H1 (cell line): ENCODE measurements around the gene DCDC2. TPM values are rescaled to one million over a fixed set of nuclear protein-coding genes. Genes with fewer than 3 reads are reported as not detected.

Experiments
- CTCF ChIA-PET: fragments of 300-600 bp; sonication (Branson Sonifier 250); formaldehyde crosslinking; loops from one replicate; lab custom pipeline; 2021; ENCODE audit not compliant: partially characterized antibody; lab: Charles Lee
- POLR2A ChIA-PET: fragments of 300-600 bp; sonication (Branson Sonifier 250); formaldehyde crosslinking; loops from one replicate; lab custom pipeline; 2021; ENCODE audit warnings: inconsistent platforms; ENCODE audit not compliant: partially characterized antibody; lab: Charles Lee
- DNase-seq, 2 experiments: peaks; one replicate each; pipeline versions ENCODE4 v3.0.0 to v3.0.0-alpha.2; 2010 to 2022; ENCODE audit warnings: low spot score in 2 of 2, low read depth in 1 of 2, mixed read lengths in 1 of 2
- FAIRE-seq: peaks from 2 replicates; lab custom pipeline; 2011; peaks lifted over from hg19 to GRCh38; lab: Jason Lieb, UNC
- H2AFZ ChIP-seq: 2 replicates; pipeline ENCODE4 v1.8.1; 2012; ENCODE audit warnings: low read length, inconsistent platforms
- H2AK5ac ChIP-seq: 2 replicates; pipeline ENCODE4 v1.6.1; 2013; ENCODE audit warnings: low read depth, low read length
- H2BK120ac ChIP-seq: replicated peaks from 2 replicates; pipeline ENCODE3; 2013; ENCODE audit warnings: low read depth, low read length, inconsistent platforms
- H2BK12ac ChIP-seq: 2 replicates; pipeline ENCODE4 v1.6.1; 2013; ENCODE audit warnings: low read depth, low read length
- H2BK15ac ChIP-seq: 2 replicates; pipeline ENCODE4 v1.6.1; 2013; ENCODE audit warnings: low read length
- H2BK20ac ChIP-seq: 2 replicates; pipeline ENCODE4 v1.6.1; 2013; ENCODE audit warnings: low read length
- H2BK5ac ChIP-seq: 2 replicates; pipeline ENCODE4 v1.6.1; 2013; ENCODE audit warnings: low read depth, low read length
- H3K14ac ChIP-seq: 2 replicates; pipeline ENCODE4 v1.6.1; 2013; ENCODE audit warnings: inconsistent platforms; ENCODE audit not compliant: insufficient read length
- H3K18ac ChIP-seq: 2 replicates; pipeline ENCODE4 v1.6.1; 2013; ENCODE audit warnings: low read length; ENCODE audit errors: extremely low read depth
- H3K23ac ChIP-seq: 2 replicates; pipeline ENCODE4 v1.6.1; 2013; ENCODE audit warnings: inconsistent platforms; ENCODE audit not compliant: insufficient read length
- H3K23me2 ChIP-seq: 2 replicates; pipeline ENCODE4 v1.6.1; 2013; ENCODE audit warnings: low read depth, low read length
- H3K27ac ChIP-seq: 2 replicates; pipeline ENCODE4 v1.6.1; 2011; ENCODE audit warnings: low read depth, low read length, inconsistent platforms
- H3K27me3 ChIP-seq, 4 experiments: replicated peaks in 1 of 4; 1 replicate in 1 of 4; 2 replicates in 3 of 4; pipeline versions ENCODE4 v1.6.1 to v1.8.1; 2011 to 2013; ENCODE audit warnings: low read length in 3 of 4, mild to moderate bottlenecking in 3 of 4, inconsistent platforms in 2 of 4, mixed read lengths in 2 of 4, moderate library complexity in 1 of 4; ENCODE audit not compliant: control insufficient read depth in 3 of 4, insufficient read depth in 3 of 4; ENCODE audit errors: extremely low read depth in 1 of 4
- H3K36me3 ChIP-seq, 4 experiments: 2 replicates each; pipeline versions ENCODE4 v1.6.1 to v1.8.1; 2011 to 2013; ENCODE audit warnings: mild to moderate bottlenecking in 4 of 4, low read length in 3 of 4, moderate library complexity in 2 of 4, control low read depth in 1 of 4, inconsistent platforms in 1 of 4; ENCODE audit not compliant: insufficient read depth in 4 of 4, control insufficient read depth in 2 of 4
- H3K4ac ChIP-seq: replicated peaks from 2 replicates; pipeline ENCODE3; 2013; ENCODE audit warnings: low read length, low read depth, mixed read lengths, inconsistent platforms; ENCODE audit not compliant: insufficient read length
- H3K4me1 ChIP-seq, 4 experiments: replicated peaks in 1 of 4; 1 replicate in 1 of 4; 2 replicates in 3 of 4; pipeline versions ENCODE4 v1.6.1 to v1.8.1; 2011 to 2013; ENCODE audit warnings: low read length in 3 of 4, inconsistent platforms in 2 of 4, mixed read lengths in 1 of 4; ENCODE audit not compliant: insufficient read depth in 4 of 4, control insufficient read depth in 3 of 4
- H3K4me2 ChIP-seq, 2 experiments: 2 replicates each; pipeline versions ENCODE4 v1.6.1 to v1.8.1; 2011 to 2013; ENCODE audit warnings: low read depth in 2 of 2, low read length in 2 of 2, control low read depth in 1 of 2, inconsistent platforms in 1 of 2, mild to moderate bottlenecking in 1 of 2; ENCODE audit not compliant: insufficient read depth in 1 of 2
- H3K4me3 ChIP-seq, 4 experiments: fragments of 200-600, 300-600 bp in 1 of 4; sonication (generic), shearing (Covaris generic), sonication (Bioruptor Twin) in 1 of 4; 2 replicates each; pipeline versions ENCODE4 v1.5.1 to v1.8.1; 2011 to 2016; ENCODE audit warnings: low read length in 4 of 4, low read depth in 3 of 4, control low read depth in 2 of 4, inconsistent platforms in 2 of 4, mild to moderate bottlenecking in 2 of 4, mixed read lengths in 1 of 4, moderate library complexity in 1 of 4; ENCODE audit not compliant: insufficient read depth in 2 of 4; ENCODE audit errors: extremely low read depth in 1 of 4
- H3K56ac ChIP-seq: replicated peaks from 2 replicates; pipeline ENCODE3; 2013; ENCODE audit warnings: low read depth, mild to moderate bottlenecking, mixed read lengths, low read length, inconsistent platforms; ENCODE audit not compliant: insufficient read length
- H3K79me1 ChIP-seq: 2 replicates; pipeline ENCODE4 v1.6.1; 2013; ENCODE audit warnings: low read depth, low read length, control low read depth
- H3K79me2 ChIP-seq, 2 experiments: 2 replicates each; pipeline versions ENCODE4 v1.6.1 to v1.8.1; 2012 to 2013; ENCODE audit warnings: low read length in 2 of 2, mild to moderate bottlenecking in 2 of 2, inconsistent platforms in 1 of 2; ENCODE audit not compliant: insufficient read depth in 2 of 2, control insufficient read depth in 1 of 2
- H3K9ac ChIP-seq, 4 experiments: replicated peaks in 1 of 4; 1 replicate in 1 of 4; 2 replicates in 3 of 4; pipeline versions ENCODE4 v1.6.1 to v1.8.1; 2011 to 2013; ENCODE audit warnings: low read depth in 3 of 4, low read length in 3 of 4, control low read depth in 2 of 4, mild to moderate bottlenecking in 2 of 4, moderate library complexity in 2 of 4, inconsistent platforms in 1 of 4; ENCODE audit errors: extremely low read depth in 1 of 4
- H3K9me3 ChIP-seq, 2 experiments: 2 replicates each; pipeline versions ENCODE4 v1.6.1 to v1.8.1; 2012 to 2013; ENCODE audit warnings: mild to moderate bottlenecking in 2 of 2, moderate library complexity in 2 of 2, control low read depth in 1 of 2, inconsistent platforms in 1 of 2, low read depth in 1 of 2, low read length in 1 of 2, mixed read lengths in 1 of 2; ENCODE audit not compliant: insufficient read depth in 2 of 2
- H4K20me1 ChIP-seq, 2 experiments: replicated peaks in 1 of 2; 2 replicates each; pipeline versions ENCODE3 to v1.8.1; 2011 to 2013; ENCODE audit warnings: inconsistent platforms in 2 of 2, low read length in 2 of 2, mild to moderate bottlenecking in 1 of 2; ENCODE audit not compliant: insufficient read depth in 2 of 2, control insufficient read depth in 1 of 2
- H4K5ac ChIP-seq: 2 replicates; pipeline ENCODE4 v1.6.1; 2013; ENCODE audit warnings: low read length, low read depth, mixed read lengths, inconsistent platforms; ENCODE audit not compliant: insufficient read length
- H4K8ac ChIP-seq: 2 replicates; pipeline ENCODE4 v1.8.0; 2013; ENCODE audit warnings: mild to moderate bottlenecking, moderate library complexity, low read length, inconsistent platforms; ENCODE audit not compliant: insufficient read depth; ENCODE audit errors: extremely low read depth
- H4K91ac ChIP-seq: replicated peaks from 2 replicates; pipeline ENCODE3; 2013; ENCODE audit warnings: low read length, mixed read lengths, inconsistent platforms; ENCODE audit not compliant: insufficient read length
- RAD21 ChIP-seq, 2 experiments: IDR thresholded peaks in 1 of 2; conservative IDR thresholded peaks in 1 of 2; 2 replicates each; pipeline ENCODE4 v1.6.1; 2011; ENCODE audit warnings: low read depth in 2 of 2, low read length in 2 of 2, improper control_type of control experiment in 1 of 2, inconsistent platforms in 1 of 2, mild to moderate bottlenecking in 1 of 2, moderate library complexity in 1 of 2
- TEAD4 ChIP-seq: IDR thresholded peaks from 2 replicates; pipeline ENCODE4 v1.6.1; 2012; ENCODE audit warnings: low read depth, low read length, inconsistent platforms, mixed read lengths
- polyA plus RNA-seq, 7 experiments: library from polyadenylated mRNA; depleted of rRNA in 3 of 7; stranded (reverse) in 5 of 7; unstranded in 2 of 7; fragments of >200 nt in 5 of 7; fragments of 200-250 nt in 2 of 7; gene quantifications; 1 replicate in 5 of 7; 2 replicates in 1 of 7; 4 replicates in 1 of 7; pipeline versions ENCODE4 v1.2.1 to v1.2.3, GENCODE V29; 2011 to 2013; ENCODE audit warnings: missing spikeins in 2 of 7, mixed read lengths in 2 of 7
- total RNA-seq: library from RNA; stranded (reverse); fragmentation: NEBNext Ultra II Directional; extraction: Animal tissue kit (Norgen Biotek cat#: 25700); gene quantifications from 2 replicates; pipeline ENCODE4 v1.2.1, GENCODE V29; 2021

Gene DCDC2
- total and polyA plus RNA-seq, 2 of the 8 experiments (the other 6 are each of a cell fraction or from before 2014, with no cell fraction given) = 0.03 to 0.15 TPM

DNA sequence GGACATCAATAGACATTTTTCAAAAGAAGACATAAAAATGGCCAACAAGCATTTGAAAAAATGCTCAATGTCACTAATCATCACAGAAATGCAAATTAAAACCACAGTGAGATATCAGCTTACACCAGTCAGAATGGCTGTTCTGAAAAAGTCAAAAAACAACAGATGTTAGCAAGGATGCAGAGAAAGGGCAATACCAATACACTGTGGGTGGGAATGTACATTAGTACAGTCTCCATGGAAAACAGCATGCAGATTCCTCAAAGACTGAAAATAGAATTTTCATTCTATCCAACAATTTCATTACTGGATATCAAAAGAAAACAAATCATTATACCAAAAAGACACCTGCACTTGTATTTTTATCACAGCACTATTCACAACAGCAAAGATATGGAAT is 85.3 kb downstream of the DCDC2 start:
- TF ChIP-seq RAD21 (IDR thresholded peaks at IDR 0.05 in 1 of 2, conservative IDR thresholded peaks at IDR 0.05 in 1 of 2; ENCODE audit: low read depth in 2 of 2, low read length in 2 of 2) (no peak), TEAD4 (no peak)
- H3K27me3 ChIP-seq = no peaks in the 10 kb centered on the region; a peak in 1 of 7 replicates
- H2BK120ac ChIP-seq = no peak overlapping the region
- H4K91ac ChIP-seq = no peak overlapping the region
- no peak for FAIRE-seq
- H3K79me2 ChIP-seq = no peaks in the 10 kb centered on the region
- no peak overlapping the region for H3K56ac ChIP-seq
- ChIA-PET CTCF (interaction anchor here (1.0 to 3.5 kb wide), 6 partner anchors 9 to 551 kb away, joined by 3 to 27 read pairs (median 6); no protein-coding TSS in a partner anchor), POLR2A (no interaction called here)
- H3K4me2 ChIP-seq = no peak overlapping the region
- no peak overlapping the region for H3K4ac ChIP-seq
- no peak overlapping the region for H2BK12ac ChIP-seq
- no peak overlapping the region for H4K8ac ChIP-seq
- H3K23ac ChIP-seq = no peak overlapping the region
- H2BK5ac ChIP-seq = no peak overlapping the region
- H3K14ac ChIP-seq = no peak overlapping the region
- H2BK20ac ChIP-seq = no peak overlapping the region
- no peak overlapping the region for H2AK5ac ChIP-seq
- no peak overlapping the region for H3K9ac ChIP-seq
- no peak overlapping the region for H2BK15ac ChIP-seq
- no peaks in the 10 kb centered on the region for H3K9me3 ChIP-seq
- H3K18ac ChIP-seq = no peak overlapping the region
- H3K4me3 ChIP-seq = no peak overlapping the region
- H4K20me1 ChIP-seq = no peaks in the 10 kb centered on the region
- H3K27ac ChIP-seq = no peak overlapping the region
- no peak overlapping the region for H4K5ac ChIP-seq
- no peaks in the 10 kb centered on the region for H3K23me2 ChIP-seq
- H3K36me3 ChIP-seq = no peaks in the 10 kb centered on the region
- DNase-seq = no peak
- H3K4me1 ChIP-seq = no peaks in the 10 kb centered on the region
- H2AFZ ChIP-seq = no peak overlapping the region
- H3K79me1 ChIP-seq = no peaks in the 10 kb centered on the region; the same call in 1 of the 2 replicates
